Suprapubic skin (tissue), 4 donors: Measurements from ENCODE around the gene ZNF362.

Experiments
- CTCF ChIP-seq, 2 donors: fragments of 200-600 bp in 1 of 2; fragments of 450-650 bp in 1 of 2; sonication (generic) in 1 of 2; IDR thresholded peaks; one replicate each; pipeline ENCODE4 v1.5.1; 2016 to 2019; ENCODE audit warnings: antibody characterized with exemption in 2 of 2, mild to moderate bottlenecking in 1 of 2, moderate library complexity in 1 of 2
- EP300 ChIP-seq: sonication (generic); formaldehyde crosslinking; IDR thresholded peaks from one replicate; pipeline ENCODE4 v1.6.1; 2017; ENCODE audit warnings: antibody characterized with exemption
- POLR2A ChIP-seq, 2 donors: fragments of 450-650 bp; IDR thresholded peaks; one replicate each; pipeline ENCODE4 v1.6.1; 2017; ENCODE audit warnings: antibody characterized with exemption in 2 of 2, mild to moderate bottlenecking in 2 of 2, moderate library complexity in 2 of 2
- POLR2AphosphoS5 ChIP-seq, 3 donors: sonication (generic); formaldehyde crosslinking; IDR thresholded peaks; one replicate each; pipeline ENCODE4 v1.6.1; 2017; ENCODE audit warnings: antibody characterized with exemption in 3 of 3

DNA sequence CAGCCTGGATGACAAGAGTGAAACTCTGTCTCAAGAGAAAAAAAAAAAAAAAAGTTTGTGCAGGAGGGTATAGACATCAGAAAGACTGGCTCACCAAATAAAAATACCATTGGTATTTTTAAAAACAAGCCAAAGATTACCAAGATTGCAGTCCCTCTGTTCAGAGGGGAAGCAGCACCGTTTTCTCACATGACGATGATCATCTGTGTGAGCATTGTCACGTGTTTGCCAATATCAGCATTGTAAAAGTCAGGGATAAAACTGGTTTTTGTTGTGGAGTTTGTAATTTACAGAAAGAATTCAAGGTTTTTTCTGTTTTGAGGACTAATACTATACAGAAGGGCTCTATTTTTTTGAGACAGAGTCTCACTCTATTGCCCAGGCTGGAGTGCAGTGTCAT lies 26.5 kb downstream of the ZNF362 start:
- no peak for TF ChIP-seq POLR2AphosphoS5 (IDR thresholded peaks at IDR 0.05)
- TF ChIP-seq CTCF (IDR thresholded peaks at IDR 0.05) = no peak
- TF ChIP-seq POLR2A (IDR thresholded peaks at IDR 0.05) = no peak
- no peak for TF ChIP-seq EP300
